WTC11 (cell line): ENCODE results near the gene SLC2A5. TPM values are rescaled to one million over a fixed set of nuclear protein-coding genes. Genes with fewer than 3 reads are reported as not detected.

Source experiments
- ATAC-seq: fragments of 200-7000 bp; cut with Tn5 transposase; 2 replicates; pipeline ENCODE4 v1.10.0; 2021; ENCODE audit warnings: mild to moderate bottlenecking, moderate library complexity
- CTCF ChIA-PET: fragments of 300-600 bp; sonication (Branson Sonifier 250); formaldehyde crosslinking; loops from one replicate; lab custom pipeline; 2021; ENCODE audit warnings: antibody characterized with exemption; lab: Charles Lee
- POLR2A ChIA-PET: fragments of 350-600 bp; sonication (Branson Sonifier 250); formaldehyde crosslinking; loops from one replicate; lab custom pipeline; 2021; ENCODE audit warnings: antibody characterized with exemption; lab: Charles Lee
- DNase-seq: peaks from one replicate; pipeline ENCODE4 v3.0.0; 2021; ENCODE audit warnings: low spot score
- H3K27ac Mint-ChIP-seq: 2 replicates; pipeline ENCODE4 v1.8.0; 2021; ENCODE audit warnings: mixed read lengths
- H3K27me3 Mint-ChIP-seq: 2 replicates; pipeline ENCODE4 v1.8.0; 2021; ENCODE audit warnings: low read depth, mild to moderate bottlenecking, moderate library complexity, mixed read lengths
- H3K36me3 Mint-ChIP-seq: 2 replicates; pipeline ENCODE4 v1.8.0; 2021; ENCODE audit warnings: mixed read lengths
- H3K4me1 Mint-ChIP-seq: 2 replicates; pipeline ENCODE4 v1.8.0; 2022; ENCODE audit warnings: mixed read lengths
- H3K4me3 Mint-ChIP-seq: 2 replicates; pipeline ENCODE4 v1.8.0; 2021; ENCODE audit warnings: mild to moderate bottlenecking, moderate library complexity, mixed read lengths
- H3K9me3 Mint-ChIP-seq: 2 replicates; pipeline ENCODE4 v1.8.0; 2021; ENCODE audit warnings: mixed read lengths
- AFF4 ChIP-seq: sonication (generic); formaldehyde crosslinking; IDR thresholded peaks from 2 replicates; pipeline ENCODE4 v1.8.1; 2023; ENCODE audit warnings: mild to moderate bottlenecking, missing genetic modification reagents, borderline replicate concordance
- AR ChIP-seq: fragments of 250-450 bp; sonication (Bioruptor Pico); IDR thresholded peaks from 2 replicates; pipeline ENCODE4 v1.9.0; 2021; ENCODE audit warnings: mild to moderate bottlenecking
- CBFB ChIP-seq: sonication (generic); formaldehyde crosslinking; IDR thresholded peaks from 2 replicates; pipeline ENCODE4 v1.8.1; 2022; ENCODE audit warnings: mild to moderate bottlenecking, low read depth, missing genetic modification reagents
- CREM ChIP-seq: sonication (generic); formaldehyde crosslinking; IDR thresholded peaks from 2 replicates; pipeline ENCODE4 v1.8.1; 2022; ENCODE audit warnings: mild to moderate bottlenecking, missing genetic modification reagents, moderate library complexity
- ERG ChIP-seq: fragments of 250-450 bp; sonication (Bioruptor Pico); IDR thresholded peaks from 2 replicates; pipeline ENCODE4 v1.8.0; 2021; ENCODE audit warnings: mild to moderate bottlenecking
- FOXJ3 ChIP-seq: sonication (generic); formaldehyde crosslinking; IDR thresholded peaks from 2 replicates; pipeline ENCODE4 v1.9.0; 2021; ENCODE audit warnings: missing genetic modification reagents, mild to moderate bottlenecking, borderline replicate concordance
- GRHL2 ChIP-seq: fragments of 250-450 bp; sonication (Bioruptor Pico); IDR thresholded peaks from 2 replicates; pipeline ENCODE4 v1.8.0; 2022; ENCODE audit warnings: mild to moderate bottlenecking, moderate library complexity; ENCODE audit not compliant: insufficient replicate concordance, severe bottlenecking
- MAX ChIP-seq: sonication (generic); formaldehyde crosslinking; IDR thresholded peaks from 2 replicates; pipeline ENCODE4 v1.8.0; 2022; ENCODE audit warnings: mild to moderate bottlenecking, missing genetic modification reagents
- NR1H2 ChIP-seq: sonication (generic); formaldehyde crosslinking; IDR thresholded peaks from 2 replicates; pipeline ENCODE4 v1.9.0; 2021; ENCODE audit warnings: mild to moderate bottlenecking, moderate library complexity, missing genetic modification reagents
- RORB ChIP-seq: fragments of 250-450 bp; sonication (Bioruptor Pico); IDR thresholded peaks from 2 replicates; pipeline ENCODE4 v1.9.0; 2021; ENCODE audit warnings: mild to moderate bottlenecking
- SOX15 ChIP-seq: fragments of 250-450 bp; sonication (Bioruptor Pico); IDR thresholded peaks from 2 replicates; pipeline ENCODE4 v1.9.0; 2021; ENCODE audit warnings: mild to moderate bottlenecking
- USF1 ChIP-seq: sonication (generic); formaldehyde crosslinking; IDR thresholded peaks from 2 replicates; pipeline ENCODE4 v1.8.0; 2022; ENCODE audit warnings: mild to moderate bottlenecking, missing genetic modification reagents
- ZNF232 ChIP-seq: sonication (generic); formaldehyde crosslinking; IDR thresholded peaks from 2 replicates; pipeline ENCODE4 v1.8.0; 2022; ENCODE audit warnings: mild to moderate bottlenecking, missing genetic modification reagents
- ZNF423 ChIP-seq: fragments of 250-450 bp; sonication (Bioruptor Pico); IDR thresholded peaks from 2 replicates; pipeline ENCODE4 v2.1.2; 2022; ENCODE audit warnings: mild to moderate bottlenecking, moderate library complexity
- total RNA-seq: library from RNA; stranded (reverse); gene quantifications from 3 replicates; pipeline ENCODE4 v1.2.3, GENCODE V29; 2021
- TF ChIP-seq, protein P1 (sequence below): sonication (generic); formaldehyde crosslinking; conservative IDR thresholded peaks from 2 replicates; pipeline ENCODE4 v1.8.1; 2023; ENCODE audit warnings: mild to moderate bottlenecking, low read depth, missing genetic modification reagents, moderate library complexity
- TF ChIP-seq, protein P2 (sequence below): sonication (generic); formaldehyde crosslinking; IDR thresholded peaks from 2 replicates; pipeline ENCODE4 v1.8.0; 2022; ENCODE audit warnings: missing genetic modification reagents

The SLC2A5 gene
- total RNA-seq, 1 experiment from 2014 or later = 0.04 TPM

GRCh38 chr1:9088807-9089206 is 19.4 kb upstream of the SLC2A5 start:
- peaks cover 17% of the 10 kb centered on the region for H3K36me3 Mint-ChIP-seq
- ChIA-PET POLR2A (no interaction called here), CTCF (interaction anchor here (0.7 kb wide), 1 partner anchor 84 kb away, joined by 3 read pairs; no protein-coding TSS in a partner anchor)
- peaks cover 2% of the 10 kb centered on the region; the same call in 1 of the 2 replicates for H3K4me1 Mint-ChIP-seq
- DNase-seq (no peak), ATAC-seq (no peak)
- H3K27ac Mint-ChIP-seq = no peak overlapping the region
- TF ChIP-seq ZNF423 (CRISPR knock-in tag) = no peak
- TF ChIP-seq SOX15 (CRISPR knock-in tag) = no peak
- TF ChIP-seq AR (CRISPR knock-in tag) = no peak
- TF ChIP-seq ERG = no peak
- no peak for TF ChIP-seq ZNF232
- no peak for TF ChIP-seq RORB
- TF ChIP-seq USF1 (CRISPR knock-in tag) = no peak
- TF ChIP-seq CREM (CRISPR knock-in tag) = no peak
- TF ChIP-seq CBFB = no peak
- TF ChIP-seq GRHL2 (CRISPR knock-in tag) = no peak
- TF ChIP-seq, protein P1, sequence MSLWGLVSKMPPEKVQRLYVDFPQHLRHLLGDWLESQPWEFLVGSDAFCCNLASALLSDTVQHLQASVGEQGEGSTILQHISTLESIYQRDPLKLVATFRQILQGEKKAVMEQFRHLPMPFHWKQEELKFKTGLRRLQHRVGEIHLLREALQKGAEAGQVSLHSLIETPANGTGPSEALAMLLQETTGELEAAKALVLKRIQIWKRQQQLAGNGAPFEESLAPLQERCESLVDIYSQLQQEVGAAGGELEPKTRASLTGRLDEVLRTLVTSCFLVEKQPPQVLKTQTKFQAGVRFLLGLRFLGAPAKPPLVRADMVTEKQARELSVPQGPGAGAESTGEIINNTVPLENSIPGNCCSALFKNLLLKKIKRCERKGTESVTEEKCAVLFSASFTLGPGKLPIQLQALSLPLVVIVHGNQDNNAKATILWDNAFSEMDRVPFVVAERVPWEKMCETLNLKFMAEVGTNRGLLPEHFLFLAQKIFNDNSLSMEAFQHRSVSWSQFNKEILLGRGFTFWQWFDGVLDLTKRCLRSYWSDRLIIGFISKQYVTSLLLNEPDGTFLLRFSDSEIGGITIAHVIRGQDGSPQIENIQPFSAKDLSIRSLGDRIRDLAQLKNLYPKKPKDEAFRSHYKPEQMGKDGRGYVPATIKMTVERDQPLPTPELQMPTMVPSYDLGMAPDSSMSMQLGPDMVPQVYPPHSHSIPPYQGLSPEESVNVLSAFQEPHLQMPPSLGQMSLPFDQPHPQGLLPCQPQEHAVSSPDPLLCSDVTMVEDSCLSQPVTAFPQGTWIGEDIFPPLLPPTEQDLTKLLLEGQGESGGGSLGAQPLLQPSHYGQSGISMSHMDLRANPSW (CRISPR knock-in tag) = no peak
- no peak for TF ChIP-seq AFF4 (CRISPR knock-in tag)
- no peak for TF ChIP-seq NR1H2 (CRISPR knock-in tag)
- TF ChIP-seq, protein P2, sequence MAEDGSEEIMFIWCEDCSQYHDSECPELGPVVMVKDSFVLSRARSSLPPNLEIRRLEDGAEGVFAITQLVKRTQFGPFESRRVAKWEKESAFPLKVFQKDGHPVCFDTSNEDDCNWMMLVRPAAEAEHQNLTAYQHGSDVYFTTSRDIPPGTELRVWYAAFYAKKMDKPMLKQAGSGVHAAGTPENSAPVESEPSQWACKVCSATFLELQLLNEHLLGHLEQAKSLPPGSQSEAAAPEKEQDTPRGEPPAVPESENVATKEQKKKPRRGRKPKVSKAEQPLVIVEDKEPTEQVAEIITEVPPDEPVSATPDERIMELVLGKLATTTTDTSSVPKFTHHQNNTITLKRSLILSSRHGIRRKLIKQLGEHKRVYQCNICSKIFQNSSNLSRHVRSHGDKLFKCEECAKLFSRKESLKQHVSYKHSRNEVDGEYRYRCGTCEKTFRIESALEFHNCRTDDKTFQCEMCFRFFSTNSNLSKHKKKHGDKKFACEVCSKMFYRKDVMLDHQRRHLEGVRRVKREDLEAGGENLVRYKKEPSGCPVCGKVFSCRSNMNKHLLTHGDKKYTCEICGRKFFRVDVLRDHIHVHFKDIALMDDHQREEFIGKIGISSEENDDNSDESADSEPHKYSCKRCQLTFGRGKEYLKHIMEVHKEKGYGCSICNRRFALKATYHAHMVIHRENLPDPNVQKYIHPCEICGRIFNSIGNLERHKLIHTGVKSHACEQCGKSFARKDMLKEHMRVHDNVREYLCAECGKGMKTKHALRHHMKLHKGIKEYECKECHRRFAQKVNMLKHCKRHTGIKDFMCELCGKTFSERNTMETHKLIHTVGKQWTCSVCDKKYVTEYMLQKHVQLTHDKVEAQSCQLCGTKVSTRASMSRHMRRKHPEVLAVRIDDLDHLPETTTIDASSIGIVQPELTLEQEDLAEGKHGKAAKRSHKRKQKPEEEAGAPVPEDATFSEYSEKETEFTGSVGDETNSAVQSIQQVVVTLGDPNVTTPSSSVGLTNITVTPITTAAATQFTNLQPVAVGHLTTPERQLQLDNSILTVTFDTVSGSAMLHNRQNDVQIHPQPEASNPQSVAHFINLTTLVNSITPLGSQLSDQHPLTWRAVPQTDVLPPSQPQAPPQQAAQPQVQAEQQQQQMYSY (CRISPR knock-in tag) = no peak
- no peak for TF ChIP-seq FOXJ3
- no peak for TF ChIP-seq MAX (CRISPR knock-in tag)
- H3K4me3 Mint-ChIP-seq = no peak overlapping the region
- H3K27me3 Mint-ChIP-seq = peaks cover 5% of the 10 kb centered on the region
- H3K9me3 Mint-ChIP-seq = peaks cover 24% of the 10 kb centered on the region
